ENCODE data around the gene CRAT. TPM values are rescaled to one million over a fixed set of nuclear protein-coding genes. Genes with fewer than 3 reads are reported as not detected.

CRAT gene
- total RNA-seq, 2 experiments from 2014 or later = 16.0 to 16.4 TPM

DNA sequence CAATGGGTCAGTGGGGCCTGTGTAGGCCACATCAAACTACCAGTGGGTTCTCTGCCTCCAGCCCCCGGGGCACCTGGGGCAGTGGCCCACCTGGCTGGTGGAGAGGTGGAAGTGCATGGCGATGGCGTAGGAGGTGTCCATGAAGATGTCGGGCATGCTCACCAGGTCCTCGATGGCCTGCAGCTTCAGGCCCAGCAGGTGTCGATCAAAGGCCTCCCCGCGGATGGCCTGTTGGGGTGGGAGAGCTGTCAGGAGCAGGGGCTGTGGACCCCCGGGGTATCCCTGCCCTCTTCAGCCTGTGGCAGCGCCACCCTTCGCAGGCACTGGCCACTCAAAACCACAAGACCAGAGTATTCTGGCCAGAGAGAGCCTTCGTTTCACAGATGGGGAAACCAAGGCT is 14.7 kb downstream of the CRAT start:
- Mint-ChIP-seq H3K9me3 (no peaks in the 10 kb centered on the region), H3K4me1 (ENCODE audit: low read depth) (no peaks in the 10 kb centered on the region), H3K27me3 (no peaks in the 10 kb centered on the region), H3K27ac (no peak overlapping the region), H3K36me3 (peaks cover 2% of the 10 kb centered on the region), H3K4me3 (no peak overlapping the region)
- CTCF ChIA-PET = no interaction called here
- intact Hi-C loops (cut with micrococcal nuclease) = no loop called here
- POLR2A ChIA-PET = no interaction called here
- DNase-seq = no peak

DNA sequence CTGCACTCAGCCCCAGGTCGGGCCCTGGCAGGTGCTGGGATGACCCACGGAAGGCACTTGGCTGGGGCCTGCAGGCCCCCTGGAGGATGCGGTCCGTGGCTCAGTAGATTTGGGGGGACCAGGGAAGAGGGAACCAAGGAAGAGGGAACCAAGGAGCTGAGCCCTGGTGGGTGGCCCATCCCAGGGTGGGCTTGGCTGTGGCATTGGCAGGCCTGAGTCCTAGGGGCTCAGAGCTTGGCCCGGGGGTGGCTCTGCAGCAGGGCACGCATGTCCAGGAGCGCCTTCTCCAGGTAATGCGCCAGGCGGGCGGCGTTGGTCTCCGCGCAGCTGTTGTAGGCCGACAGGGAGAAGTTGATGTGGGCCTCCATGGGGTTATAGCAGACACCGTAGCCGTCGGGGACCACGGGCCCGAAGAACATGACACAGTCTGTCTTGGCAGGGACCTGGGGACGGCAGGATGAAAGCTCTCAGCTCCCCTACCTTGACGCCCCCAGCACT is 15.4 kb downstream of the CRAT start:
- intact Hi-C loops (cut with micrococcal nuclease) = no loop called here
- Mint-ChIP-seq H3K9me3 (no peaks in the 10 kb centered on the region), H3K27me3 (no peaks in the 10 kb centered on the region), H3K36me3 (peaks cover 2% of the 10 kb centered on the region), H3K4me1 (ENCODE audit: low read depth) (no peaks in the 10 kb centered on the region), H3K4me3 (no peak overlapping the region), H3K27ac (no peak overlapping the region)
- no peak for DNase-seq
- POLR2A ChIA-PET = no interaction called here
- CTCF ChIA-PET = no interaction called here

- intact Hi-C loops (cut with micrococcal nuclease) = no loop called here
- CTCF ChIA-PET = no interaction called here
- no peak overlapping the region for H3K27ac Mint-ChIP-seq
- H3K4me1 Mint-ChIP-seq (ENCODE audit: low read depth) = no peaks in the 10 kb centered on the region
- no peak overlapping the region for H3K4me3 Mint-ChIP-seq
- H3K27me3 Mint-ChIP-seq = no peaks in the 10 kb centered on the region
- no peaks in the 10 kb centered on the region for H3K9me3 Mint-ChIP-seq
- H3K36me3 Mint-ChIP-seq = peaks cover 2% of the 10 kb centered on the region
- no peak for DNase-seq
- POLR2A ChIA-PET = no interaction called here
Observed at GRCh38 chr9:129094387-129095169, 16.0 kb downstream of the CRAT start.

DNA sequence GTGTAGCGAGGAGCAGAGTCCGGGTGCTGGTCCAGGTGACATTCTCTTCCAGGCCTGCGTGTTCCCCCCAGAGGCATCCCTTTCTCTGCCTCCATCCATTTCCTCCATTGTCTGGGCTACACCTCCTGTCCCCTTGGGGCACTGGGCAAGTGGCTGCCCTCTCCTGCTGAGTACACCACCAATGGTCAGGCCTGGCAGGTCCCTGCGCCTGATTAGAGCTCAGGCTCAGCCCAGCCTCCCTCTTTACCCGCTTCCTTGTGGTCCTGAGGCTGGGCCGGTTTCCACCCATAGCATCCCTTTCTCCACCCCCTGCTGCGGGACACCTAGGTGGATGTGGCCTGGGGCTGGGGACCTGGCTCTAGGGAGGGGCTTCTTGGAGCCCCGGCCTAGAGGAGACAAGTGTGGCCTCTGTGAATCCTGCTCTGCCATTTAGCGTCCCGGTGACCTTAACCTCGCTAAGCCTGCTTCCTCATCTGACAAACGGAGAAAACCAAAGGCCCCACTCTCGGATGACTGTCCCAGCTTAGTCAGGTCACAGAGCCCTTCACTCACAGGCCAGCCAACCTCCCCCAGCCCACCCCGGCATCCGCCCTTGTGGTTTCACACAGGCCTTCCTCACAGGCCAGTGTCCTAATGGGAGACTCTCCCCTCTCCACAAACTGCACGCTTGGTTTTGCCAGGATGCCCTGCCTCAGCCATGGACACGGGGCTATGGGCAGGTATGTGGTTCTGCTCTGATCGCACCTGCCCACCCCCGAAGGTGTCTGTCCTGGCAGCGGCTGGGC is 16.8 kb downstream of the CRAT start:
- H3K27me3 Mint-ChIP-seq = no peaks in the 10 kb centered on the region
- peaks cover 2% of the 10 kb centered on the region for H3K36me3 Mint-ChIP-seq
- ChIA-PET POLR2A (no interaction called here), CTCF (no interaction called here)
- no peak for DNase-seq
- H3K4me1 Mint-ChIP-seq (ENCODE audit: low read depth) = no peaks in the 10 kb centered on the region
- intact Hi-C loops (cut with micrococcal nuclease) = no loop called here
- no peak overlapping the region for H3K27ac Mint-ChIP-seq
- H3K9me3 Mint-ChIP-seq = no peaks in the 10 kb centered on the region
- no peak overlapping the region for H3K4me3 Mint-ChIP-seq

- ChIA-PET POLR2A (no interaction called here), CTCF (no interaction called here)
- Mint-ChIP-seq H3K4me1 (ENCODE audit: low read depth) (no peaks in the 10 kb centered on the region), H3K27me3 (no peaks in the 10 kb centered on the region), H3K4me3 (no peak overlapping the region), H3K36me3 (peaks cover 5% of the 10 kb centered on the region), H3K27ac (no peak overlapping the region), H3K9me3 (no peaks in the 10 kb centered on the region)
- DNase-seq = no peak
- intact Hi-C loops (cut with micrococcal nuclease) = no loop called here
Observed at GRCh38 chr9:129089246-129089645, 21.3 kb downstream of the CRAT start.

GRCh38 chr9:129084087-129084486 is 26.5 kb downstream of the CRAT start:
- peaks cover 17% of the 10 kb centered on the region for H3K4me1 Mint-ChIP-seq (ENCODE audit: low read depth)
- POLR2A ChIA-PET = no interaction called here
- H3K27ac Mint-ChIP-seq = no peak overlapping the region
- CTCF ChIA-PET = interaction anchor here (0.7 kb wide), 1 partner anchor 50 kb away, joined by 3 read pairs; no protein-coding TSS in a partner anchor
- no peaks in the 10 kb centered on the region for H3K9me3 Mint-ChIP-seq
- no peak for DNase-seq
- intact Hi-C loops (cut with micrococcal nuclease) = no loop called here
- no peak overlapping the region for H3K4me3 Mint-ChIP-seq
- no peaks in the 10 kb centered on the region for H3K27me3 Mint-ChIP-seq
- peaks cover 5% of the 10 kb centered on the region for H3K36me3 Mint-ChIP-seq

DNA sequence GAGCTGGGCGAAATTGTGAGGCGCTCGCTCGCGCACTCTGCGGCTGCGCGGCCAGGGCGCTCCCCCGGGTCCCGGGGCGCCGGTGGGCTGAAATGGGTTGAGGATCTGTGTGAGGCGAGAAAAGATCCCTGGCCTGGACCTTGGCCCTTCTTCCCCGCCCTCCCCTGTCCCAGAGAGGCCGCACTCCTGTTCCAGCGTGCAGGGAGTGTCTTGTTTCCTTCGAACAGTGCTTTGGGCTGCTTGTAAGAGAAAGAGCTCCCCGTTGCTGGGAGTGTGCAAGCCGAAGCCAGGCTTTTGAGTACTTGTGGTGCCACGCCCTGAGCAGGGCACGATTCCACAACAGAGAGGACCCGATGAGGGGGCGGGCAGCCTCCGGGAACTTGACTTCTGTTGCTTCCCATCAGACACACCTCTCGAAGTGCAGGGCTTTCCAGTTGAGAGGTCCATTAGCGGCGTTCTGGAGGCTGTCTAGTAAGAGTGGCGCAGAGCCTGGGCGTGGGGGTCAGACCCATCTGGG is 29.1 kb downstream of the CRAT start:
- Mint-ChIP-seq H3K4me1 (ENCODE audit: low read depth) (peaks cover 17% of the 10 kb centered on the region), H3K36me3 (no peaks in the 10 kb centered on the region), H3K9me3 (no peaks in the 10 kb centered on the region), H3K4me3 (peak overlapping the region; percentile 83), H3K27ac (peak overlapping the region; percentile 42), H3K27me3 (no peaks in the 10 kb centered on the region)
- no peak for DNase-seq
- POLR2A ChIA-PET = interaction anchor here (1.2 to 1.8 kb wide), 2 partner anchors 9 to 30 kb away, joined by 3 to 8 read pairs; partner anchors contain the start of genes CRAT and PTPA
- intact Hi-C loops (cut with micrococcal nuclease) = loop anchor here (1.0 kb wide), 2 partner anchors 30 to 45 kb away; partner anchors contain the start of genes MIGA2 and PTPA
- CTCF ChIA-PET = interaction anchor here (1.4 to 1.6 kb wide), 2 partner anchors 50 to 52 kb away, joined by 5 to 11 read pairs; no protein-coding TSS in a partner anchor

DNA sequence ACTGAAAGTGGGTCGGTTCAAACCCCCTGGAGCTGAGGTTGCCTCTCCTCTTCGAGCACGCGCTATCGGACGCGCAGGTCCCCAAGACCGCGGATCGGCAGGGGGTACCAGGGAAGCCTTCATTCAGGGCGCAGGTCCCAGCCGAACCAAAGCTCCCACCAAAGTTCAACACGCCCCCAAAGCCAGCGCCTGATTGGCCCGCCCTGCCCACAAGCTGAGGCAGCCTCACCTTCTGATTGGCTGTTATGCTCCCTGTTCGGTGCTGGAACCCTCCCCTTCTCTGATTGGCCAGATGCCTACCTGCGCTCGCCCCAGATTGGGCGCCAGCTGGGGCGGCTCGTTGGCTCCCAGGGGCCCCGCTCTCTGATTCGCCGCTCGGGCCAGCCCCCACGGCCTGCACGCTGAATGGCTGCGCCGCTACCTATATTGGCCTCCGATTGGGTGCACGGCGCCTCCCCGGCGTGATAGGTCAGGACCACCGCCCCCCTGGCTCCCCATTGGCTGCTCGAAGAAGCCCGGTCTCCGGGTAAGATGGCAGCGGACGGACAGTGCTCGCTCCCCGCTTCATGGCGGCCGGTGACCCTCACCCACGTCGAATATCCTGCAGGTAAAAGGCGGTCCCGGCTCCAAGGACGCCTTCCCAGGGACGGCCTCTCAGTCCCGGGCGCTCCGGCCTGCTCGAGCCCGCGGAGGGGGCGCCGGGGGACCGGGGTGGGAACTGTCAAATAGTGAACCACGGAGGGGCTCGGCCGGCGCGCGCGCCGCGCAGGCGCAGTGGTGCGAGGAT is 29.8 kb downstream of the CRAT start, which contains the start of gene DOLPP1:
TSS of gene DOLPP1 (plus strand) at position 511 of the 787 bp plus-strand sequence. CDS start at position 532, 21 bp downstream.
- H3K9me3 Mint-ChIP-seq = no peaks in the 10 kb centered on the region
- intact Hi-C loops (cut with micrococcal nuclease) = loop anchor here (1.0 kb wide), 2 partner anchors 31 to 44 kb away; partner anchors contain the start of genes MIGA2 and PTPA

GRCh38 chr9:129080298-129080600 is 30.3 kb downstream of the CRAT start:
- ChIA-PET POLR2A (interaction anchor here (1.2 to 1.8 kb wide), 2 partner anchors 10 to 31 kb away, joined by 3 to 8 read pairs; partner anchors contain the start of genes CRAT and PTPA), CTCF (interaction anchor here (0.7 to 1.6 kb wide), 4 partner anchors 50 to 378 kb away, joined by 3 to 11 read pairs (median 4); partner anchors contain the start of gene PKN3)
- no peaks in the 10 kb centered on the region for H3K36me3 Mint-ChIP-seq
- peak overlapping the region; percentile 83 for H3K4me3 Mint-ChIP-seq
- intact Hi-C loops (cut with micrococcal nuclease) = no loop called here
- no peak overlapping the region for H3K27ac Mint-ChIP-seq
- H3K9me3 Mint-ChIP-seq = no peaks in the 10 kb centered on the region
- no peaks in the 10 kb centered on the region for H3K27me3 Mint-ChIP-seq
- H3K4me1 Mint-ChIP-seq (ENCODE audit: low read depth) = peaks cover 17% of the 10 kb centered on the region
- DNase-seq = no peak

More for the DNA sequence above, 29.8 kb downstream of the CRAT start, which contains the start of gene DOLPP1:
- POLR2A ChIA-PET = interaction anchor here (1.2 to 1.8 kb wide), 2 partner anchors 9 to 30 kb away, joined by 3 to 8 read pairs; partner anchors contain the start of genes CRAT and PTPA
- CTCF ChIA-PET = interaction anchor here (0.7 to 1.6 kb wide), 4 partner anchors 51 to 379 kb away, joined by 3 to 11 read pairs (median 4); partner anchors contain the start of gene PKN3
- no peaks in the 10 kb centered on the region for H3K36me3 Mint-ChIP-seq
- no peaks in the 10 kb centered on the region for H3K27me3 Mint-ChIP-seq
- peak; percentile 99 for DNase-seq
- H3K4me1 Mint-ChIP-seq (ENCODE audit: low read depth) = peaks cover 17% of the 10 kb centered on the region
- peak within 1 kb of the TSS; percentile 42 for H3K27ac Mint-ChIP-seq
- H3K4me3 Mint-ChIP-seq = peak within 1 kb of the TSS; percentile 83

- CTCF ChIA-PET = interaction anchor here (1.4 kb wide), 1 partner anchor 378 kb away, joined by 3 read pairs; the partner anchor contains the start of gene PKN3
- peak overlapping the region; percentile 83 for H3K4me3 Mint-ChIP-seq
- H3K9me3 Mint-ChIP-seq = no peaks in the 10 kb centered on the region
Observed at GRCh38 chr9:129079829-129080228, 30.8 kb downstream of the CRAT start.

More at GRCh38 chr9:129079829-129080228, 30.8 kb downstream of the CRAT start:
- intact Hi-C loops (cut with micrococcal nuclease) = no loop called here
- POLR2A ChIA-PET = interaction anchor here (1.8 kb wide), 1 partner anchor 31 kb away, joined by 8 read pairs; the partner anchor contains the start of genes CRAT and PTPA
- Mint-ChIP-seq H3K4me1 (ENCODE audit: low read depth) (peaks cover 17% of the 10 kb centered on the region), H3K36me3 (no peaks in the 10 kb centered on the region), H3K27me3 (no peaks in the 10 kb centered on the region), H3K27ac (no peak overlapping the region)
- DNase-seq = no peak

Data from activated CD4-positive, alpha-beta memory T cell treated with anti-CD3 and anti-CD28 coated beads for 36 hours (primary cell).